ENCODE data around the gene DHPS. TPM values are rescaled to one million over a fixed set of nuclear protein-coding genes. Genes with fewer than 3 reads are reported as not detected.

The DHPS gene
- total RNA-seq, 1 donor from 2014 or later: 70.5 TPM

DNA sequence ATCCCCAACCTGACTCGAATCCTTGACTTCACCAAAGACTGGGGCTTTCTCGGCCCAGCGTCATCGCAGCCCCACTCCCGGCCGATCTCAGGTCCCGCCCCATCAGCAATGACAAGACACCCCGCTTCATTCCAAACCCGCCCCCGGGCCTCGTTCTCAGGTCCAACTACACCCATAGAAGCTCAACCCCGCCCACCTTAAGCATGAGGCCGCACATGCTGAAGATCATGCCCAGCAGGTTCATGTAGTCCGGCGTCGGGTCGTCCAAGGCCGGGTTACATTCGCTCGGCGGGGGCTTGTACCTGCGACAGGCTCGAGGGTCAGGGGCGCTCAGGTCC lies 12.8 kb downstream of the DHPS start:
- Histone ChIP-seq H3K27me3 (no peaks in the 10 kb centered on the region), H3K9me3 (no peaks in the 10 kb centered on the region), H3K4me3 (peak overlapping the region; percentile 92), H3K36me3 (peaks cover 28% of the 10 kb centered on the region), H3K4me1 (peaks cover 37% of the 10 kb centered on the region), H3K27ac (peak overlapping the region; percentile 98)
- DNase-seq (peak; percentile 77), ATAC-seq (peak; percentile 7)
- TF ChIP-seq, protein P1, sequence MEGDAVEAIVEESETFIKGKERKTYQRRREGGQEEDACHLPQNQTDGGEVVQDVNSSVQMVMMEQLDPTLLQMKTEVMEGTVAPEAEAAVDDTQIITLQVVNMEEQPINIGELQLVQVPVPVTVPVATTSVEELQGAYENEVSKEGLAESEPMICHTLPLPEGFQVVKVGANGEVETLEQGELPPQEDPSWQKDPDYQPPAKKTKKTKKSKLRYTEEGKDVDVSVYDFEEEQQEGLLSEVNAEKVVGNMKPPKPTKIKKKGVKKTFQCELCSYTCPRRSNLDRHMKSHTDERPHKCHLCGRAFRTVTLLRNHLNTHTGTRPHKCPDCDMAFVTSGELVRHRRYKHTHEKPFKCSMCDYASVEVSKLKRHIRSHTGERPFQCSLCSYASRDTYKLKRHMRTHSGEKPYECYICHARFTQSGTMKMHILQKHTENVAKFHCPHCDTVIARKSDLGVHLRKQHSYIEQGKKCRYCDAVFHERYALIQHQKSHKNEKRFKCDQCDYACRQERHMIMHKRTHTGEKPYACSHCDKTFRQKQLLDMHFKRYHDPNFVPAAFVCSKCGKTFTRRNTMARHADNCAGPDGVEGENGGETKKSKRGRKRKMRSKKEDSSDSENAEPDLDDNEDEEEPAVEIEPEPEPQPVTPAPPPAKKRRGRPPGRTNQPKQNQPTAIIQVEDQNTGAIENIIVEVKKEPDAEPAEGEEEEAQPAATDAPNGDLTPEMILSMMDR (IDR thresholded peaks at IDR 0.05): no peak
- intact Hi-C loops (cut with DNase I): no loop called here

DNA sequence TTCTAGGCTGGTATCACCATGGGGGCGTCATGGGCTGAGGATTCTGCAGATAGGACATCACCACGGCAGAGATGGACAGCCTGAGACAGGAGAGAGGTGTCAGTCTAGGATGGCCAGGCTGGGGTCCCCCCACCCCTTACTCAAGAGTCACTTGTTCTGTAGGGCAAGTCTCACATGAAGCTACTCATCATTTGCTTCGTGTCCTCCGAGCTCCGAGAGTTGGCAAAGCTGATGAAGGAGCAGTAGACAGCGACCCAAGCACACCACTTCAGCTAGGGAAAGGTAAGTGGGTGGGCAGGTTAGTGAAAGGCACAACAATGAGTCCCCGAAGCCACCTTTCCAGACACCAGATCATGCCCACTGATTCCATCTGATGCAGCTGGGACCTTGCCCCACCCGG lies 13.3 kb downstream of the DHPS start:
- H3K4me1 ChIP-seq: peaks cover 37% of the 10 kb centered on the region
- peak overlapping the region; percentile 98 for H3K27ac ChIP-seq
- ATAC-seq (no peak), DNase-seq (no peak)
- H3K9me3 ChIP-seq: no peaks in the 10 kb centered on the region
- peak overlapping the region; percentile 92 for H3K4me3 ChIP-seq
- peaks cover 28% of the 10 kb centered on the region for H3K36me3 ChIP-seq
- intact Hi-C loops (cut with DNase I): no loop called here
- TF ChIP-seq, protein P1 (IDR thresholded peaks at IDR 0.05): no peak
- no peaks in the 10 kb centered on the region for H3K27me3 ChIP-seq

DNA sequence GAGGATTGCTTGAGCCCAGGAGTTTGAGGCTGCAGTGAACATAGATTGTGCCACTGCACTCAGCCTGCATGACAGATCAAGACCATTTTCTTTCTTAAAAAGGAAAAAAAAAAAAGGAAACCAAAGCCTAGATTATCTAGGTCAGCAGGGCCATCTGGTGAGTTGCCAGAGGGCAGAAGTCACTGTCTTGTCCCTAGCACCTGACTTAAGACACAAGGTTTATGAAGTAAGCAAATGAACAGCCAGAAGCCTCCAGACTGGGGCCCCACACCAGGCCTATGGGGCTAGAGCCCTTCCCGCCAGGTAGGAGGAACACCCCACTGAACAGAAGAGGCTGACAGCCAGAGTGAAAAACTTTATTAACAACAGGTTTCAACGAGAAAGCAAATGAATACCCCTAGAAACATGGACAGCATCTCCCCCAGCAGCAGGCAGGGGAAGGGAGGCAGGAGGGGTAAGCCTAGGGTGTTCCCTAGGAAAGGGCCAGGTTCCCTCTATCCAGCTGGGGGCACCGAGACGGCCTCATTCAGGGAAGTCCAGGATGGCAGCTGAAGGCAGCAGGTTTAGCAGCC lies 13.9 kb downstream of the DHPS start:
- Histone ChIP-seq H3K36me3 (peaks cover 28% of the 10 kb centered on the region), H3K4me1 (peaks cover 37% of the 10 kb centered on the region), H3K9me3 (no peaks in the 10 kb centered on the region), H3K27ac (no peak overlapping the region), H3K27me3 (no peaks in the 10 kb centered on the region), H3K4me3 (peak overlapping the region; percentile 92)
- ATAC-seq (no peak), DNase-seq (no peak)
- TF ChIP-seq, protein P1 (IDR thresholded peaks at IDR 0.05): no peak
- intact Hi-C loops (cut with DNase I): no loop called here

DNA sequence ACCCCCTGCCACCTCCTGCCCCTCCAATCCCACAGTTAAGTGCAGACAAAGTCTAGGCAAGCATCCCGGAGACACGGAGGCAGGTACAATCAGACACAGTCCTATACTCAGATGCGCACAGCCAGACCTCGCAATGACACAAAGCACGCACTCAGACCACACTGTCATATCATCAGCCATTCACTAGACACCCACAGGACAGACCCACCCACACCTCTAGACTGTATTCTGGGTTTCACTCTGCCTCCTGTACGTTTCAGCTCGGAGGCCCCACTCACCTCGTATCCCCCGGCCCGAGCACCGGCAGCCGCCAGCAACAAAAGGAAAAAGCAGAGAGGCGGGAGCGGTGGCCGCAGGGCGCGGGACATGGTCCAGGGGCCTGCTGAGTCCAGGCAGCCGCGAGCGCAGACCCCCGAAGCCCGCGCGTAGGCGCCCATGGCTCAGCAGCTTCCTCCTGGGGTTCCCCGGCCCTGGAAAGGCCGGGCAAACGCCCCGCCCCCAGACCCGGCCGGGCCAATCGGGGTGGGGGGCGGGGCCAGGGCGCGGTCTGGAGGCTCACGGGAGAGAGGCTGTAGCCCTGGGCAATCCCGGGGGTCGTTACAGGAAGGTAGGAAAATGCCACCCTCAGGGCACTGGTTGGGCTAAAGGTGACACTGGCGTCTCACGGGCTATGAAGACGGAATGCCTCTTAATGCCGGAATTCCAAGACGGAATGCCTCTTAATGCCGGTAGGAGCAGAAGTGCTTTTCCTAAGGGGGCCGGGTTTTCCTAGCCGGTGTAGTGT lies 15.2 kb downstream of the DHPS start, which contains the start of the genes MAN2B1 and WDR83:
Gene MAN2B1, minus strand, starts transcription at position 478 of the 784 bp plus-strand sequence. Its CDS starts 41 bp downstream, at position 437.
Gene WDR83, plus strand, starts transcription at position 543 of the 784 bp plus-strand sequence. CDS start 2,984 bp downstream, outside the sequence.
- Histone ChIP-seq H3K4me1 (peaks cover 33% of the 10 kb centered on the region), H3K27ac (peak within 1 kb of the TSS; percentile 70), H3K9me3 (no peaks in the 10 kb centered on the region), H3K27me3 (no peaks in the 10 kb centered on the region), H3K36me3 (peaks cover 35% of the 10 kb centered on the region), H3K4me3 (peak within 1 kb of the TSS; percentile 65)
- DNase-seq: peak; percentile 91
- TF ChIP-seq, protein P1 (IDR thresholded peaks at IDR 0.05): no peak
- ATAC-seq: peak; percentile 87
- intact Hi-C loops (cut with DNase I): no loop called here

DNA sequence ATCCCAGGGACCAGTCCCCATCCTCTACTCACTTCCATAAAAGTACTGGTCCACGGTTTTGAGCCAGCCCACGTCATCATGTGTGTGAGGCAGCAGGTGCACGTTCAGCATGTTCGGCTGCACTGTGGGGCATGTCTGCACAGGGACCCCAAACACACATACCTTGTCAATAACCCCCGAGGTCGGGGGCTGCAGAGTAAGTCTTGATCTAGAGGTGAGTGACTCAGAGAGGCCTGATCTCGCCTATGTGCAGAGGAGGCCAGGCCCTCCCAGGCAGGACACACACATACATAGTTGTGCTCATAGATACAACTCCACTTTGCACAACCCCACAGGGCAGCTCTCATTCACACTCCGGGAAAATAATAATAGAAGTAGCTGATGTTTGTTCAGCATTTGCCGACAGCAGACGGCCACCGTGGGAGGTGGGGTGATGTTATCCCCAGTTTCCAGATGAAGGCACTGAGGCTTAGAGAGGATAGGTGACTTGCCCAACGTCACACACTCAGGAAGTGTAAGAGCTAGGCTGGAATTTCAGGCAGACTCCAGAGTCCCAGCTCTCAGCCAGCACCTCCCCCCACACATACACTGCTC lies 15.9 kb downstream of the DHPS start:
- TF ChIP-seq, protein P1 (IDR thresholded peaks at IDR 0.05): no peak
- Histone ChIP-seq H3K27ac (peak overlapping the region; percentile 70), H3K36me3 (peaks cover 42% of the 10 kb centered on the region), H3K4me3 (peak overlapping the region; percentile 65), H3K4me1 (peaks cover 33% of the 10 kb centered on the region), H3K27me3 (no peaks in the 10 kb centered on the region), H3K9me3 (no peaks in the 10 kb centered on the region)
- no peak for DNase-seq
- peak; percentile 2 for ATAC-seq
- intact Hi-C loops (cut with DNase I): no loop called here

Data from upper lobe of right lung (tissue), 1 donor.